Progenitor cell of endocrine pancreas (in vitro differentiated cells): ENCODE results near the gene ZNF497. TPM values are rescaled to one million over a fixed set of nuclear protein-coding genes. Genes with fewer than 3 reads are reported as not detected.
A peak's percentile ranks its signal among the peaks of the same experiment; 100 is the strongest.
"Not testable (repeated sequence)": the region's sequence is repeated elsewhere in the genome, so short reads cannot be mapped to it uniquely, and the experiment has no call there.

Experiments used
- DNase-seq: peaks from one replicate; pipeline ENCODE4 v3.0.0; 2021; ENCODE audit warnings: low spot score; ENCODE audit not compliant: unreplicated experiment
- H3K27ac Mint-ChIP-seq: 2 replicates; pipeline ENCODE4 v1.8.0; 2021; ENCODE audit warnings: mild to moderate bottlenecking, moderate library complexity, mixed read lengths
- H3K27me3 Mint-ChIP-seq: 2 replicates; pipeline ENCODE4 v1.8.0; 2021; ENCODE audit warnings: mixed read lengths
- H3K36me3 Mint-ChIP-seq: 2 replicates; pipeline ENCODE4 v1.8.0; 2022; ENCODE audit warnings: mixed read lengths; ENCODE audit not compliant: insufficient read depth
- H3K4me1 Mint-ChIP-seq: 2 replicates; pipeline ENCODE4 v1.8.0; 2021; ENCODE audit warnings: low read depth, mixed read lengths
- H3K4me3 Mint-ChIP-seq: 2 replicates; pipeline ENCODE4 v1.8.0; 2021; ENCODE audit warnings: low read depth, mild to moderate bottlenecking, moderate library complexity, mixed read lengths
- H3K9me3 Mint-ChIP-seq: 2 replicates; pipeline ENCODE4 v1.8.0; 2021; ENCODE audit warnings: low read depth, mixed read lengths
- CTCF ChIP-seq: fragments of 200-600 bp; sonication (generic); IDR thresholded peaks from one replicate; pipeline ENCODE4 v1.5.0; 2021; ENCODE audit warnings: antibody characterized with exemption, mild to moderate bottlenecking; ENCODE audit not compliant: unreplicated experiment
- total RNA-seq: library from RNA; stranded (reverse); gene quantifications from 2 replicates; pipeline ENCODE4 v1.2.1, GENCODE V29; 2021

The ZNF497 gene
- total RNA-seq, 1 donor from 2014 or later, result 13.4 TPM

GRCh38 chr19:58380037-58380661 lies 17.6 kb upstream of the ZNF497 start:
- DNase-seq, result no peak
- Mint-ChIP-seq H3K27me3 (no peaks in the 10 kb centered on the region), H3K27ac (peak overlapping the region; percentile 95), H3K9me3 (no peaks in the 10 kb centered on the region), H3K4me3 (peak overlapping the region; percentile 91), H3K4me1 (peaks cover 13% of the 10 kb centered on the region), H3K36me3 (no peaks in the 10 kb centered on the region)
- no peak for TF ChIP-seq CTCF

GRCh38 chr19:58379246-58379645 lies 16.7 kb upstream of the ZNF497 start:
- Mint-ChIP-seq H3K4me3 (peak overlapping the region; percentile 91), H3K27ac (no peak overlapping the region), H3K27me3 (no peaks in the 10 kb centered on the region), H3K36me3 (no peaks in the 10 kb centered on the region), H3K9me3 (no peaks in the 10 kb centered on the region), H3K4me1 (peaks cover 13% of the 10 kb centered on the region)
- no peak for TF ChIP-seq CTCF
- no peak for DNase-seq

GRCh38 chr19:58376724-58377123 lies 14.2 kb upstream of the ZNF497 start:
- H3K4me3 Mint-ChIP-seq, H3K27me3 Mint-ChIP-seq, H3K27ac Mint-ChIP-seq: not testable (repeated sequence)

GRCh38 chr19:58374200-58374599 lies 11.6 kb upstream of the ZNF497 start:
- Mint-ChIP-seq H3K9me3 (no peaks in the 10 kb centered on the region), H3K27ac (no peak overlapping the region), H3K4me1 (no peaks in the 10 kb centered on the region), H3K27me3 (no peaks in the 10 kb centered on the region), H3K4me3 (no peak overlapping the region), H3K36me3 (peaks cover 6% of the 10 kb centered on the region)
- no peak for TF ChIP-seq CTCF
- no peak for DNase-seq

More at GRCh38 chr19:58376724-58377123, 14.2 kb upstream of the ZNF497 start:
- H3K4me1 Mint-ChIP-seq, DNase-seq, H3K36me3 Mint-ChIP-seq, H3K9me3 Mint-ChIP-seq: not testable (repeated sequence)

- Mint-ChIP-seq H3K4me3 (no peak overlapping the region), H3K27me3 (no peaks in the 10 kb centered on the region), H3K36me3 (peaks cover 6% of the 10 kb centered on the region), H3K4me1 (no peaks in the 10 kb centered on the region), H3K27ac (no peak overlapping the region), H3K9me3 (no peaks in the 10 kb centered on the region)
- no peak for DNase-seq
- peak; percentile 39 for TF ChIP-seq CTCF
Measured at GRCh38 chr19:58372311-58373133, 10.0 kb upstream of the ZNF497 start.
